Bladder microvascular endothelial cell (primary cell): ENCODE results near the gene ICAM3. TPM values are rescaled to one million over a fixed set of nuclear protein-coding genes. Genes with fewer than 3 reads are reported as not detected.

ENCODE experiments used
- total RNA-seq: library from RNA; depleted of rRNA; stranded (reverse); fragments of >200 nt; gene quantifications from 2 replicates; pipeline ENCODE4 v1.2.3, GENCODE V29; 2014

The ICAM3 gene
- 10.5 and 20.9 TPM in 2 replicates for total RNA-seq

GRCh38 chr19:10339380-10339960, at the start of gene ICAM3:
TSS of gene ICAM3 (minus strand) at chr19:10339624. CDS start at chr19:10339614, 10 bp downstream.

GRCh38 chr19:10380313-10381102, 41.1 kb upstream of the ICAM3 start, which contains the start of gene TYK2:
TSS of gene TYK2 (minus strand) at chr19:10380572. CDS start at chr19:10378406, 2,166 bp downstream.

GRCh38 chr19:10332965-10333757, 6.3 kb downstream of the ICAM3 start, which contains the start of gene RAVER1:
TSS of gene RAVER1 (minus strand) at chr19:10333529. CDS start at chr19:10333507, 22 bp downstream.

GRCh38 chr19:10315335-10316214, 23.8 kb downstream of the ICAM3 start, which contains the start of gene FDX2:
TSS of gene FDX2 (minus strand) at chr19:10316015. CDS start at chr19:10315996, 19 bp downstream.

GRCh38 chr19:10309423-10309822, 30.0 kb downstream of the ICAM3 start, which contains the start of gene ZGLP1:
TSS of gene ZGLP1 (minus strand) at chr19:10309815.

GRCh38 chr19:10289836-10290356, 49.5 kb downstream of the ICAM3 start, which contains the start of gene ICAM5:
TSS of gene ICAM5 (plus strand) at chr19:10289952. CDS start at chr19:10290044, 92 bp downstream.

GRCh38 chr19:10286803-10287737, 52.4 kb downstream of the ICAM3 start, which contains the start of gene ICAM4:
TSS of gene ICAM4 (plus strand) at chr19:10286955. CDS start at chr19:10287013, 58 bp downstream.

Other genes with a start within 250 kb of the ICAM3 start
- gene ANGPTL6, start 236.9 kb downstream of the ICAM3 start, total RNA-seq, result 0.25 TPM in 1 of 2 replicates, not detected in the other
- gene PPAN, start 233.3 kb downstream of the ICAM3 start, total RNA-seq, result 21.0 and 28.9 TPM in 2 replicates
- 1.1 and 4.3 TPM in 2 replicates for gene P2RY11, start 227.9 kb downstream of the ICAM3 start, total RNA-seq
- 261 and 308 TPM in 2 replicates for gene EIF3G, start 219.7 kb downstream of the ICAM3 start, total RNA-seq
- 36.4 and 63.2 TPM in 2 replicates for gene DNMT1, start 144.7 kb downstream of the ICAM3 start, total RNA-seq
- gene S1PR2, start 108.3 kb downstream of the ICAM3 start, total RNA-seq, result 0.65 and 0.69 TPM in 2 replicates
- gene MRPL4, start 87.4 kb downstream of the ICAM3 start, total RNA-seq, result 20.1 TPM in 2 replicates
- gene ICAM1, start 68.5 kb downstream of the ICAM3 start, total RNA-seq, result 28.0 and 138 TPM in 2 replicates
- gene ICAM4, start 52.7 kb downstream of the ICAM3 start, total RNA-seq, result 1.1 and 1.3 TPM in 2 replicates
- 0.16 and 0.25 TPM in 2 replicates for gene ICAM5, start 49.7 kb downstream of the ICAM3 start, total RNA-seq
- gene ZGLP1, start 29.8 kb downstream of the ICAM3 start, total RNA-seq, result 0.32 and 0.44 TPM in 2 replicates
- 13.6 and 21.1 TPM in 2 replicates for gene FDX2, start 23.6 kb downstream of the ICAM3 start, total RNA-seq
- 5.8 and 17.7 TPM in 2 replicates for gene RAVER1, start 6.1 kb downstream of the ICAM3 start, total RNA-seq
- gene TYK2, start 40.9 kb upstream of the ICAM3 start, total RNA-seq, result 84.3 and 118 TPM in 2 replicates
- 313 and 340 TPM in 2 replicates for gene CDC37, start 63.9 kb upstream of the ICAM3 start, total RNA-seq
- gene PDE4A, start 80.9 kb upstream of the ICAM3 start, total RNA-seq, result 1.1 and 4.2 TPM in 2 replicates
- 78.8 and 118 TPM in 2 replicates for gene KEAP1, start 163.7 kb upstream of the ICAM3 start, total RNA-seq
- gene S1PR5, start 177.8 kb upstream of the ICAM3 start, total RNA-seq, result 0.13 and 0.16 TPM in 2 replicates
- 6.5 and 8.2 TPM in 2 replicates for gene ATG4D, start 204.3 kb upstream of the ICAM3 start, total RNA-seq
- 6.2 and 7.4 TPM in 2 replicates for gene KRI1, start 226.4 kb upstream of the ICAM3 start, total RNA-seq
- gene CDKN2D, start 229.4 kb upstream of the ICAM3 start, total RNA-seq, result 6.2 and 7.1 TPM in 2 replicates
- 0.13 TPM in 1 of 2 replicates, not detected in the other for gene AP1M2, start 247.7 kb upstream of the ICAM3 start, total RNA-seq